HepG2 (cell line): ENCODE measurements around the gene ZNF189. TPM values are rescaled to one million over a fixed set of nuclear protein-coding genes. Genes with fewer than 3 reads are reported as not detected.

Source experiments
- ATF7 ChIP-seq, 2 experiments: fragments of 450-650 bp in 1 of 2; sonication (generic) in 1 of 2; formaldehyde crosslinking in 1 of 2; IDR thresholded peaks; 2 replicates each; pipeline versions ENCODE4 v1.4.0 to v1.6.1; 2016 to 2020; ENCODE audit warnings: antibody characterized with exemption in 1 of 2, mild to moderate bottlenecking in 1 of 2, missing genetic modification reagents in 1 of 2
- CHCHD3 ChIP-seq: sonication (generic); formaldehyde crosslinking; IDR thresholded peaks from 2 replicates; pipeline ENCODE4 v1.8.0; 2022; ENCODE audit warnings: mild to moderate bottlenecking, missing genetic modification reagents, moderate library complexity
- DR1 ChIP-seq: sonication (generic); formaldehyde crosslinking; IDR thresholded peaks from 2 replicates; pipeline ENCODE4 v1.8.0; 2021; ENCODE audit warnings: mild to moderate bottlenecking, missing genetic modification reagents, inconsistent platforms
- EP300 ChIP-seq, 3 experiments: sonication (generic) in 1 of 3; formaldehyde crosslinking in 1 of 3; IDR thresholded peaks; 2 replicates each; pipeline versions ENCODE4 v1.5.1 to v1.6.1; 2011 to 2020; ENCODE audit warnings: low read depth in 2 of 3, low read length in 2 of 3, borderline replicate concordance in 1 of 3, improper control_type of control experiment in 1 of 3, mild to moderate bottlenecking in 1 of 3, missing genetic modification reagents in 1 of 3, moderate library complexity in 1 of 3
- FOXJ3 ChIP-seq: sonication (generic); formaldehyde crosslinking; IDR thresholded peaks from 2 replicates; pipeline ENCODE4 v1.4.0; 2020; ENCODE audit warnings: missing genetic modification reagents, mild to moderate bottlenecking, borderline replicate concordance
- FOXO1 ChIP-seq: sonication (generic); formaldehyde crosslinking; IDR thresholded peaks from 2 replicates; pipeline ENCODE4 v1.4.0; 2020; ENCODE audit warnings: missing genetic modification reagents
- HOXA5 ChIP-seq: sonication (generic); formaldehyde crosslinking; IDR thresholded peaks from 2 replicates; pipeline ENCODE4 v1.4.0; 2020; ENCODE audit warnings: missing genetic modification reagents
- IKZF1 ChIP-seq: fragments of 450-650 bp; IDR thresholded peaks from 2 replicates; pipeline ENCODE4 v1.7.1; 2016
- MBNL3 ChIP-seq: fragments of 250-450 bp; sonication (Bioruptor Pico); conservative IDR thresholded peaks from 2 replicates; pipeline ENCODE4 v1.8.0; 2022; ENCODE audit warnings: mild to moderate bottlenecking, inconsistent platforms
- NRL ChIP-seq: sonication (generic); formaldehyde crosslinking; IDR thresholded peaks from 2 replicates; pipeline ENCODE4 v1.5.0; 2020; ENCODE audit warnings: missing genetic modification reagents, mild to moderate bottlenecking, moderate library complexity, borderline replicate concordance
- SMAD3 ChIP-seq: sonication (generic); formaldehyde crosslinking; IDR thresholded peaks from 2 replicates; pipeline ENCODE4 v1.4.0; 2020; ENCODE audit warnings: missing genetic modification reagents
- SP1 ChIP-seq, 2 experiments: fragments of 450-650 bp in 1 of 2; sonication (generic) in 1 of 2; formaldehyde crosslinking in 1 of 2; IDR thresholded peaks; 2 replicates each; pipeline versions ENCODE4 v1.4.0 to v1.6.1; 2016 to 2020; ENCODE audit warnings: missing genetic modification reagents in 1 of 2
- TBX3 ChIP-seq: fragments of 450-650 bp; IDR thresholded peaks from 2 replicates; pipeline ENCODE4 v1.6.1; 2017; ENCODE audit warnings: antibody characterized with exemption, mild to moderate bottlenecking, inconsistent platforms, borderline replicate concordance
- U2AF1 ChIP-seq: fragments of 200-400 bp; formaldehyde crosslinking; optimal IDR thresholded peaks from 2 replicates; pipeline ENCODE3; 2017; ENCODE audit warnings: mild to moderate bottlenecking, low read depth, low read length
- ZNF232 ChIP-seq: sonication (generic); formaldehyde crosslinking; IDR thresholded peaks from 2 replicates; pipeline ENCODE4 v1.4.0; 2020; ENCODE audit warnings: missing genetic modification reagents, borderline replicate concordance
- ZNF234 ChIP-seq: sonication (generic); formaldehyde crosslinking; conservative IDR thresholded peaks from 2 replicates; pipeline ENCODE4 v1.5.1; 2020; ENCODE audit warnings: mild to moderate bottlenecking, missing genetic modification reagents
- ZNF30 ChIP-seq: sonication (generic); formaldehyde crosslinking; IDR thresholded peaks from 2 replicates; pipeline ENCODE4 v1.5.0; 2020; ENCODE audit warnings: mild to moderate bottlenecking, missing genetic modification reagents
- ZNF451 ChIP-seq: sonication (generic); formaldehyde crosslinking; IDR thresholded peaks from 2 replicates; pipeline ENCODE4 v1.5.0; 2020; ENCODE audit warnings: mild to moderate bottlenecking, missing genetic modification reagents
- ZNF563 ChIP-seq: sonication (generic); formaldehyde crosslinking; IDR thresholded peaks from 2 replicates; pipeline ENCODE4 v1.8.0; 2022; ENCODE audit warnings: mild to moderate bottlenecking, moderate library complexity, missing genetic modification reagents
- polyA plus RNA-seq, 8 experiments: library from polyadenylated mRNA; depleted of rRNA in 3 of 8; stranded (reverse) in 7 of 8; unstranded in 1 of 8; fragments of >200 nt; fragmentation: Illumina TruSeq in 4 of 8; extraction: Trizol in 4 of 8; gene quantifications; 2 replicates each; pipeline versions ENCODE4 v1.2.1 to v1.2.3, GENCODE V29; 2011 to 2016; ENCODE audit warnings: low read depth in 4 of 8, missing spikeins in 1 of 8, mixed read lengths in 1 of 8; ENCODE audit not compliant: insufficient read depth in 1 of 8
- total RNA-seq, 5 experiments: library from RNA; depleted of rRNA; stranded (reverse); fragments of >200 nt; fragmentation: Illumina TruSeq; extraction: Trizol; gene quantifications; 2 replicates each; pipeline ENCODE4 v1.2.3, GENCODE V29; 2016; ENCODE audit warnings: low read depth in 1 of 5
- TF ChIP-seq, protein P1 (sequence below): sonication (generic); formaldehyde crosslinking; IDR thresholded peaks from 2 replicates; pipeline ENCODE4 v1.5.0; 2020; ENCODE audit warnings: missing genetic modification reagents
- TF ChIP-seq, protein P2 (sequence below): sonication (generic); formaldehyde crosslinking; IDR thresholded peaks from 2 replicates; pipeline ENCODE4 v1.9.0; 2022; ENCODE audit warnings: missing genetic modification reagents, mild to moderate bottlenecking, borderline replicate concordance
- TF ChIP-seq, protein P3 (sequence below): sonication (generic); formaldehyde crosslinking; IDR thresholded peaks from 2 replicates; pipeline ENCODE4 v1.4.0; 2020; ENCODE audit warnings: missing genetic modification reagents
- TF ChIP-seq, protein P4 (sequence below): sonication (generic); formaldehyde crosslinking; IDR thresholded peaks from 2 replicates; pipeline ENCODE4 v1.5.0; 2020; ENCODE audit warnings: mild to moderate bottlenecking, missing genetic modification reagents

ZNF189 gene
- total and polyA plus RNA-seq, 2 of the 13 experiments (the other 11 are each of a cell fraction or from before 2014, with no cell fraction given): 8.4 to 50.0 TPM

DNA sequence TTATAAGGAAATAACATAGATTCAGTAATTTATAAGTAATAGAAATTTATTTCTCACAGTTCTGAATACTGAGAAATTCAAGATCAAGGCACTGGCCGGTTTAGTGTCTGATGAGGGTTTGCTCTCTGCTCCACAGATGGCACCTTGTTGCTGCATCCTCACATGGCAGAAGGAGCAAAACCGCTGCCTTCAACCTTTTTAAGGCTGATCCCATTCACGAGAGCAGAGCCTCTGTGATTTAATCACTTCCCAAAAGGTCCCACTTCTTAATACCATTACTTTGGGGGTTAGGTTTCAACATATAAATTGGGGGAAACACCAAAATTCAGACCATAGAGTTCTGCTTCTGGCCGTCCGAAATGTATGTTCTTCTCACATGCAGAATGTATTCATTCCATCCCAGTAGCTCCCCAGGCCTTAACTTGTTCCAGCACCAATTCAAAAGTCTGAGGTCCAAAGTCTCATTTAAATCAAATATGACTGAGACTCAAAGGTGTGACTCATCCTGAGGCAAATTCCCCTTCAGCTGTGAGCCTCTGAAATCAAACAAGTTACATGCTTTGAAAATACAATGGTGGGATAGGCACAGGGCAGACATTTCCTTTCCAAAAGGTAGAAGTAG lies 44.4 kb upstream of the ZNF189 start (continued):
- no peak for TF ChIP-seq ZNF451 (CRISPR knock-in tag)
- TF ChIP-seq ZNF232 (CRISPR knock-in tag): no peak
- TF ChIP-seq, protein P1, sequence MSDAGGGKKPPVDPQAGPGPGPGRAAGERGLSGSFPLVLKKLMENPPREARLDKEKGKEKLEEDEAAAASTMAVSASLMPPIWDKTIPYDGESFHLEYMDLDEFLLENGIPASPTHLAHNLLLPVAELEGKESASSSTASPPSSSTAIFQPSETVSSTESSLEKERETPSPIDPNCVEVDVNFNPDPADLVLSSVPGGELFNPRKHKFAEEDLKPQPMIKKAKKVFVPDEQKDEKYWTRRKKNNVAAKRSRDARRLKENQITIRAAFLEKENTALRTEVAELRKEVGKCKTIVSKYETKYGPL: no peak
- no peak for TF ChIP-seq ZNF234 (CRISPR knock-in tag)
- no peak for TF ChIP-seq ZNF30
- TF ChIP-seq HOXA5 (CRISPR knock-in tag): no peak; the same call in 1 of the 2 replicates
- no peak for TF ChIP-seq CHCHD3 (CRISPR knock-in tag)
- no peak for TF ChIP-seq ZNF563 (CRISPR knock-in tag)
- TF ChIP-seq MBNL3 (CRISPR knock-in tag): no peak
- TF ChIP-seq, protein P2, sequence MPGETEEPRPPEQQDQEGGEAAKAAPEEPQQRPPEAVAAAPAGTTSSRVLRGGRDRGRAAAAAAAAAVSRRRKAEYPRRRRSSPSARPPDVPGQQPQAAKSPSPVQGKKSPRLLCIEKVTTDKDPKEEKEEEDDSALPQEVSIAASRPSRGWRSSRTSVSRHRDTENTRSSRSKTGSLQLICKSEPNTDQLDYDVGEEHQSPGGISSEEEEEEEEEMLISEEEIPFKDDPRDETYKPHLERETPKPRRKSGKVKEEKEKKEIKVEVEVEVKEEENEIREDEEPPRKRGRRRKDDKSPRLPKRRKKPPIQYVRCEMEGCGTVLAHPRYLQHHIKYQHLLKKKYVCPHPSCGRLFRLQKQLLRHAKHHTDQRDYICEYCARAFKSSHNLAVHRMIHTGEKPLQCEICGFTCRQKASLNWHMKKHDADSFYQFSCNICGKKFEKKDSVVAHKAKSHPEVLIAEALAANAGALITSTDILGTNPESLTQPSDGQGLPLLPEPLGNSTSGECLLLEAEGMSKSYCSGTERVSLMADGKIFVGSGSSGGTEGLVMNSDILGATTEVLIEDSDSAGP (CRISPR knock-in tag): no peak
- peak; percentile 29; the same call in 1 of the 2 replicates for TF ChIP-seq FOXJ3 (CRISPR knock-in tag)
- TF ChIP-seq, protein P3, sequence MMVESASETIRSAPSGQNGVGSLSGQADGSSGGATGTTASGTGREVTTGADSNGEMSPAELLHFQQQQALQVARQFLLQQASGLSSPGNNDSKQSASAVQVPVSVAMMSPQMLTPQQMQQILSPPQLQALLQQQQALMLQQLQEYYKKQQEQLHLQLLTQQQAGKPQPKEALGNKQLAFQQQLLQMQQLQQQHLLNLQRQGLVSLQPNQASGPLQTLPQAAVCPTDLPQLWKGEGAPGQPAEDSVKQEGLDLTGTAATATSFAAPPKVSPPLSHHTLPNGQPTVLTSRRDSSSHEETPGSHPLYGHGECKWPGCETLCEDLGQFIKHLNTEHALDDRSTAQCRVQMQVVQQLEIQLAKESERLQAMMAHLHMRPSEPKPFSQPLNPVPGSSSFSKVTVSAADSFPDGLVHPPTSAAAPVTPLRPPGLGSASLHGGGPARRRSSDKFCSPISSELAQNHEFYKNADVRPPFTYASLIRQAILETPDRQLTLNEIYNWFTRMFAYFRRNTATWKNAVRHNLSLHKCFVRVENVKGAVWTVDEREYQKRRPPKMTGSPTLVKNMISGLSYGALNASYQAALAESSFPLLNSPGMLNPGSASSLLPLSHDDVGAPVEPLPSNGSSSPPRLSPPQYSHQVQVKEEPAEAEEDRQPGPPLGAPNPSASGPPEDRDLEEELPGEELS (CRISPR knock-in tag): peak; percentile 78
- no peak for TF ChIP-seq SP1 (IDR thresholded peaks at IDR 0.05)
- TF ChIP-seq SP1 (CRISPR knock-in tag; IDR thresholded peaks at IDR 0.05): peak; percentile 26; the same call in 1 of the 2 replicates
- TF ChIP-seq U2AF1: no peak
- TF ChIP-seq DR1 (CRISPR knock-in tag): no peak
- TF ChIP-seq IKZF1: no peak
- TF ChIP-seq NRL (CRISPR knock-in tag): no peak
- peak; percentile 21; the same call in 1 of the 2 replicates for TF ChIP-seq ATF7 (IDR thresholded peaks at IDR 0.05)
- TF ChIP-seq ATF7 (CRISPR knock-in tag; IDR thresholded peaks at IDR 0.05): no peak
- TF ChIP-seq SMAD3 (CRISPR knock-in tag): peak; percentile 76; the same call in 1 of the 2 replicates
- peak; percentile 63; the same call in 1 of the 2 replicates for TF ChIP-seq FOXO1
- peak; percentile 34; the same call in 1 of the 2 replicates for TF ChIP-seq TBX3
- TF ChIP-seq, protein P4, sequence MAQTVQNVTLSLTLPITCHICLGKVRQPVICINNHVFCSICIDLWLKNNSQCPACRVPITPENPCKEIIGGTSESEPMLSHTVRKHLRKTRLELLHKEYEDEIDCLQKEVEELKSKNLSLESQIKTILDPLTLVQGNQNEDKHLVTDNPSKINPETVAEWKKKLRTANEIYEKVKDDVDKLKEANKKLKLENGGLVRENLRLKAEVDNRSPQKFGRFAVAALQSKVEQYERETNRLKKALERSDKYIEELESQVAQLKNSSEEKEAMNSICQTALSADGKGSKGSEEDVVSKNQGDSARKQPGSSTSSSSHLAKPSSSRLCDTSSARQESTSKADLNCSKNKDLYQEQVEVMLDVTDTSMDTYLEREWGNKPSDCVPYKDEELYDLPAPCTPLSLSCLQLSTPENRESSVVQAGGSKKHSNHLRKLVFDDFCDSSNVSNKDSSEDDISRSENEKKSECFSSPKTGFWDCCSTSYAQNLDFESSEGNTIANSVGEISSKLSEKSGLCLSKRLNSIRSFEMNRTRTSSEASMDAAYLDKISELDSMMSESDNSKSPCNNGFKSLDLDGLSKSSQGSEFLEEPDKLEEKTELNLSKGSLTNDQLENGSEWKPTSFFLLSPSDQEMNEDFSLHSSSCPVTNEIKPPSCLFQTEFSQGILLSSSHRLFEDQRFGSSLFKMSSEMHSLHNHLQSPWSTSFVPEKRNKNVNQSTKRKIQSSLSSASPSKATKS (CRISPR knock-in tag): no peak
- peak; percentile 81 to 97 for TF ChIP-seq EP300 (IDR thresholded peaks at IDR 0.05; ENCODE audit: low read depth in 2 of 2, low read length in 2 of 2)
- peak; percentile 84; the same call in 1 of the 2 replicates for TF ChIP-seq EP300 (CRISPR knock-in tag; IDR thresholded peaks at IDR 0.05; ENCODE audit: borderline replicate concordance)
